Activated CD4-positive, alpha-beta T cell treated with anti-CD3 and anti-CD28 coated beads for 1 hour (primary cell): ENCODE measurements around the gene THAP3.
"Not testable (repeated sequence)": the region's sequence is repeated elsewhere in the genome, so short reads cannot be mapped to it uniquely, and the experiment has no call there.

ENCODE experiments used
- DNase-seq: peaks from one replicate; pipeline ENCODE4 v3.0.0-alpha.2; 2020

THAP3 gene

DNA sequence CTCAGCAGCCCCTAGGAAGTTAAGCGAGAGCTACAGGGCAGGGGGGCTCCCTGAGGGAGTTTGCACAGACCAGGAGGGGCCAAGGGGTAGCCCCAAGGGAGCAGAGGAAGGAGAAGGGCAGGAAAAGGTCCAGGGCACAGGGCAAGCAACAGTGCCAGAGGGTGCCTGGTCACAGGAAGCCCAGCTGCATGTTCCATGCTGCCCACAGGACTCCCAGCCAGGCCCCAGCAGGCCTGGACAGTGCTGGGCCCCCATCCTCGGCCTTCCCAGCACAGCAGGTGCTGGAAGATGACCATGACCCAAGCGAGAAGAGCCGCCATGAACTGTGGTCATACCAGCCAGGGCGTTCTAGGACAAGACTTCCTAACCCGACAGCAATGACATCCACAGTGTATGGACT, 33.0 kb upstream of the THAP3 start:
- DNase-seq, result no peak

- DNase-seq, result no peak
These were observed 32.2 kb upstream of the THAP3 start for GRCh38 chr1:6592441-6592840.

DNA sequence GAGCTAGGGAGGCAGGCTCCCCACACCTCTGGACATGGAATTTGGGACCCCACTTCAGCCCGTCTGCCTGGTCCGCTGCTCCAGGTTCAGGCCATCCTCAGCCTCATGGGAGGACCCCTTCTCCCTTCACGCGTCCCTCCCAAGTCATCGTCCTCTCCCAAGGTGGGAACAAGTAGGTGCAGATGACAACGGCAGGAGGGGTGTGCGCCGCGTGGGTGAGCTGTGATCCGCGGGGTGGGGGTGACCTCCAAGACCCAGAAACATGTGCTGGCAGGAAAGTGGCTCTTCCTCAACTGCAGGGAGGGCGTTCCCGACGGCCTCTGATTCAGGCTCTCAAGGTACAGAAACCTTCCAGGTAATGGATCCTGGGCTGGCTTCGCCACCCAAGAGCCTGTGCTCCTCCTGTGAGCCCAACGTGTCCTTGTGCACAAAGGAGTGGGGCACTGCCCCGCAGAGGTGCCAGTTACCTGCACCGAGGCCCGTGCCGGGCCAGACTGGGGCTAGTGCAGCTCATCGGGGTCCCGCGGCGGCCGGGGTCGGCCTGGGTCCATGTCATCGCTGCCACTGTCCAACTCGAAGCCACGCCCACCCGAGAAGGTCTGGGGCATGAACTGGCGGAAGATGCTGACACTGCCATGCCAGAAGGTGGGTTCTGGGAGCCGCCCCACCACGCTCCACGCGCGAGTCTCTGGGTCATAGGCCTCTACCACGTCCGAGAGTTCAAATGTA, 31.6 kb upstream of the THAP3 start:
- DNase-seq, result no peak

DNA sequence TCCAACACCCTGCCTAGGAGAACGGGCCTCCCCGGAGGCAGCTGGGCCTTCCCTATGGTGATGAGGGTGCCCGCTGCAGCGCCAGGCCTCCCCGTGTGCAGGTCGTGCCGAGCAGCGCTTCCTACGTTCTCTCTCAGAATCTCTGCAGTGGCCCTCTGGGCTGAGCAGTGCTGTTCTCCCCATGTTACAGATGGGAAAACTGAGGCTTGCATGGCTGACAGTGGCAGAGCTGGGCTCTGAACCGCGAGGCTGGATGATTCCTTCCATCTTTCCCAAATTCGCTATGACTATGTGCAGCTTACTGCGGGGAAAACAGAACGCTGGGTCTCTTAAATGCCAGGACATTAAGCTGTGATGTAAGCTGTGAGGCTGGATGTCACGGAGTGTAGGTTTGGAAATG, 30.9 kb upstream of the THAP3 start:
- no peak for DNase-seq

GRCh38 chr1:6594977-6595740, 29.5 kb upstream of the THAP3 start:
- DNase-seq, result no peak

DNA sequence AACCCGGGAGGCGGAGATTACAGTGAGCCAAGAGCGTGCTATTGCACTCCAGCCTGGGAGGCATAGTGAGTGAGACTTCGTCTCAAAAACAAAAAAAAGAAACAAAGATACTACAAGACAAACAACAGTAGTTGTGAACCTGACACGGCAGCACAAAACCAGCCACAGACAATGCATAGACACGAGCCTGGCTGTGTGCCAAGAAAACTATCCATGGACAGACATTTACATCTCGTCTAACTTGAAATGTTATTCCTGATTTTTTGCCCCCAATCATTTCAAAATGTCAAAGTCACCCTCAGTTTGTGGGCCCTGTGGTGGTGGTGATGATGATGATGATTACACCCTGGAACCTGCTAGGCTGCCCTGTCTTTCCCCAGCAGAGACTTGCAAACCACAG, 28.3 kb upstream of the THAP3 start:
- DNase-seq, result no peak

GRCh38 chr1:6596886-6597776, 27.5 kb upstream of the THAP3 start:
- DNase-seq, result no peak

- DNase-seq, result no peak
These were observed 26.9 kb upstream of the THAP3 start for GRCh38 chr1:6597777-6598131.

- peak; percentile 43 for DNase-seq
These were observed 25.3 kb upstream of the THAP3 start for GRCh38 chr1:6599141-6599975.

DNA sequence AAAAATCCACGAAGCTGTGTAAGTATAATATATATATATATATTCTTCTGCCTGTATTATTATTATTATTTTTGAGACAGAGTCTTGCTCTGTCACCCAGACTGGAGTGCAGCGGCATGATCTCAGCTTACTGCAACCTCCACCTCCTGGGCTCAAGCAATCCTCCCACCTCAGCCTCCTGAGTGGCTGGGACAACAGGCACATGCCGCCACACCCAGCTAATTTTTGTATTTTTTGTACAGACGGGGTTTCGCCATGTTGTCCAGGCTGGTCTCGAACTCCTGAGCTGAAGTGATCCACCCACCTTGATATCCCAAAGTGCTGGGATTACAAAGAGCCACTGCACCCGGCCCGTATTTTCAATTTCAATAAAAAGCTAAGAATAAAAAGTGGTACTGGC, 24.7 kb upstream of the THAP3 start:
- DNase-seq, result not testable (repeated sequence)

DNA sequence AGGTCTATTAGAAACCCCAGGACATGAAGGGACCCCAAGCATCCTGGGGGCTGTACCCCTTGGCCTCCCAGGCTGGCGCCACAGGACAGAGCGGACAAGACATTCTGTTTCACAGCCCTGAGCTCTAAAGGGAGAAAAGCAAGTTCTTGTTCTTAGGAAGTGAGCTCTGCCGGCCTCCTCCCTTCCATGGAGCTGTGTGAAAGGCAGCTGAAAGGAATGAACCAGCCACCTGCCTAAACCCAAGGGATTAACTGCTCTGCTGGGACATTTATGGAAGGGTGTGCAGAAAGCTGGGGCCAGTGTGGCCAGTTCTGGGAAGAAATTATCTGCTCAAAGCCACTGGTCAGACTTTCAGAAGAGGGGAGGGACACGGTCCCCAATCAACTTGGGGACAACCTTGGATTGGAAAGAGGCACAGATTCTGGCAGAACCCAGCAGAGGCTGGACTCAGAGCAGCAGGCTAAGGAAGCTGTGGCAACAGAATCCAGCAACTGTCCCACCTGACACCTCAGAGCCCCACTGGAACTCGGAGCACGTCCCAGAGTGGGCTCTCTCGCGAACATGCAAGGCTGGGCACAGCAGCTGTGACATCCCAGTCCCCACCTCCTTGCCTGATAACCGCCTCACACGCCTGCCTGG, 24.1 kb upstream of the THAP3 start:
- DNase-seq, result no peak

GRCh38 chr1:6601049-6601922, 23.4 kb upstream of the THAP3 start:
- DNase-seq, result peak; percentile 67

DNA sequence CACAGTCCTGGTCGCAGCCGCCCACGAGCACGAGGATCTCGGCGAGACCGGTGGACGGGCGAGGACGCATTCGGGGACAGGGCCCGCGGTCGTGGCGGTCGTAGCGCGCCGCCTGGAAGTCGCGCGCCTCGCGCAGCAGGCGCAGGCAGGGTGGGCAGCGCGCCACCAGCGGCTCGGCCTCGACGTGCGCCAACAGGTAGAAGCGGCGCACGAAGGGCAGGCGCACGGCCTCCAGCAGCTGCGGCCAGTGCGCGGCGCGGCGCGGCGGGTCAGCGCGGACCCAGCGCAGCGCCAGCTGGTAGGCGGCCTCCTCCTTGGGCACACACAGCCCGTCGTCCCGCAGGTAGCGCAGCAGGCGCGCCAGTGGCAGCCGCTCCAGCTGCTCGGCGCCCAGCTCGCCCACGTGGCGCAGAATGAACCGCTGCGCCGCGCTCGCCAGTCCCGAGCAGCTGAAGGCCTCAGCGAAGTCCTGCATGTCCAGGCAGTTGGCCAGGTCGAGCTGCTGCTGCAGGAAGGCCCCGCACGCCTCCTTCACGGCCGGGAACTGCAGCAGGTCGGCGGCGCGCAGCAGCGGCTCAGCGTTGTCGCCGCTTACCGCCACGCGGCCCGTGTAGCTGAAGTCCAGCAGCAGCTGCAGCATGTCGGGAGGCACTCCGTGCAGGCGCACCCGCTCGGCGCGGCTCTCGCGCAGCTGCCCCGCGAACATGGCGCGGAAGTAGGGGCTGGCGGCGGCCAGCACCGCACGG, 22.6 kb upstream of the THAP3 start:
- DNase-seq, result no peak

DNA sequence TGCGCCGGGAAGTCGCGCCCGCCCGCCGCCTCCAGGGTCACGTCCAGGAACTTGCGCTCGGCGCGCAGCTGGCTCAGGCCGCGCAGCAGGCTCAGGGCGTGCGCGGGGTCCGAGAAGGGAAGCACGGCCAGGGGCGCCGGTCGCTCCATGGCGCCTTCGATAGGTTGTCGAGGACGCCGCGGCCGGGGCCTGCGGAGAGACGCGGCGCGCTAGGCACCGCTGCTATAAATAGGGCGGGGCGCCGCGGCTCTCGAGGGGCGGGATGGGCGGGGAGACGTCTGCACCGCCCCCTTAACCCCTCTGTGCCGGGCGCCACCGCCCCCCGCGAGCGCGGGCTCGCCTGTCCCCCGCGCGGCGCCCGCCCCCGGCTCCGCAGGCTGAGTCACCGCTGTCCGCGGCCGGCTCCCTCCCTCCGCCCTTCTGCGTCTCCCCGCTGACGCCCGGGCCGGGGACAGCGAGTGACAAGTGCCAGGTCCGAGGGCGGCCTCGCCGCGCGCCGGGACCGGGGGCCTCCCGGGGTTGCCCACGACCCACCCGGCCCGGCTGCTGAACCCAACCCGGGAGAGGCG, 21.9 kb upstream of the THAP3 start, which contains the start of gene KLHL21:
KLHL21 (minus strand) TSS at position 201 of the 569 bp plus-strand sequence; CDS start at position 149, 52 bp downstream.
- DNase-seq, result peak; percentile 82

GRCh38 chr1:6603238-6603914, 21.3 kb upstream of the THAP3 start:
- DNase-seq, result peak; percentile 42

DNA sequence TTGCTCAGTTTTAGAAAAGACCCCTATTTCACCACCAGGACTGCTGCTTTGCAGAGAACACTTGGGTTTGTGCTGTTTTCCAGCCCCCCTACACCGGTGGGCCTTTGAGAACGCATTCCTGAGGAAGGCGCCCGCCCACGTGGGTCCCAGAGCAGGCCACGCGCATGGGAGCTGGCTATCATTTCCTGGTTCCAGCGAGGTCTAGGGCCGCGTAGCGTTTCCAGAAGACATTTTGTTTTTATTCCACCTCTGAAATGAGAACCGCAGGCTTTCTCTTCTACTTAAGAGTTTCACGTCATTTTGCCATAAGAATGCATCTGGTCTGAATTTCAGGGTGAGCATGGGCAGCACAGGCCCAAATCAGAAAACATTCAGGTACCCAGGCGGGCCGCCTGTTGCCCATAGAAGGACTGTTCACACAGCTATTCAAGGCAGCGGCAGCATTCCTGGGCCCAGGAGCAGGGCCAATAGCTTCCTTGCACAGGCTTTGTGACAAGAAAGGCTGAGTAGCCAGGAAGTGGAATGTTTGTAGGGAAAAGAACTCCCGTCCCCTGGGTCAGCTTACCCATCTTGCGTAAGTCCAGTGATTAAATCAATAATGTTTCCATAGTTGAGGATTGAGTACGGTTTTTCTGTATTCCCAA, 20.6 kb upstream of the THAP3 start:
- no peak for DNase-seq

GRCh38 chr1:6612641-6613360, 11.9 kb upstream of the THAP3 start:
- DNase-seq, result no peak
